Measurements from ENCODE around the gene LYPD4. TPM values are rescaled to one million over a fixed set of nuclear protein-coding genes. Genes with fewer than 3 reads are reported as not detected.

The LYPD4 gene
- total and polyA plus RNA-seq, 8 donors, result not detected

DNA sequence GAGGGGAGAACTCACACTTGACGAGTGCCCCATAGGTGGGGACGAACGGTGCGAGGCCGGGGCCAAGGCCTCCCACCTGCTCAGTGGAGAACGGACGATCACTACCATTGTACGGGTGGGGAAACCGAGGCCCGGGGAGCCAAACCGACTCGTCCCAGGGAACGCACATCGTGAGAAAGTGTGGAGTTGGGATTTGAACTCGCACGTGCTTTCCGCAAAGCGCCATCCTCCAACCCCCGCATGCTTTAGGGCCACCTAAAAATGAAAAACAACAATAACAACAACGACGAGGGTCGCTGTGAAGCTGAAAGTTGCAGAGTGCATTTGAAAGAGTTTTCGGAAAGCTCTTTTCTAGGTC is 39.0 kb upstream of the LYPD4 start:
- no peak for TF ChIP-seq CTCF (IDR thresholded peaks at IDR 0.05)
- H3K27ac ChIP-seq, result peak overlapping the region; percentile 94 to 99
- no peaks in the 10 kb centered on the region for H3K9me3 ChIP-seq
- H3K4me3 ChIP-seq, result peak overlapping the region; percentile 98 to 99
- peaks cover 0 to 15% of the 10 kb centered on the region in 2 donors for H3K36me3 ChIP-seq
- intact Hi-C loops (cut with DNase I), result no loop called here
- DNase-seq (no peak), ATAC-seq (no peak)
- peaks cover 24 to 63% of the 10 kb centered on the region in 2 donors for H3K4me1 ChIP-seq
- no peaks in the 10 kb centered on the region for H3K27me3 ChIP-seq

- Histone ChIP-seq H3K36me3 (peaks cover 0 to 9% of the 10 kb centered on the region in 2 donors), H3K9me3 (no peaks in the 10 kb centered on the region), H3K4me1 (peaks cover 24 to 63% of the 10 kb centered on the region in 2 donors), H3K27me3 (no peaks in the 10 kb centered on the region), H3K4me3 (peak within 1 kb of the TSS; percentile 98 to 99), H3K27ac (peak within 1 kb of the TSS; percentile 94 to 99)
- no peak for TF ChIP-seq CTCF (IDR thresholded peaks at IDR 0.05)
- intact Hi-C loops (cut with DNase I), result no loop called here
- ATAC-seq (peak; percentile 32), DNase-seq (peak in 3 of 4 donors; percentile 37 to 96 (median 76))
Measured at GRCh38 chr19:41882568-41883462, 38.3 kb upstream of the LYPD4 start, which contains the start of gene ARHGEF1. Gene ARHGEF1, plus strand, starts transcription at chr19:41883184. Its CDS starts 4,899 bp downstream, at chr19:41888083.

- no peak for ATAC-seq
- TF ChIP-seq CTCF (IDR thresholded peaks at IDR 0.05), result no peak
- Histone ChIP-seq H3K4me3 (no peak overlapping the region), H3K9me3 (no peaks in the 10 kb centered on the region), H3K36me3 (no peaks in the 10 kb centered on the region), H3K27me3 (no peaks in the 10 kb centered on the region), H3K27ac (no peak overlapping the region), H3K4me1 (peaks cover 12 to 57% of the 10 kb centered on the region in 2 donors)
- no peak for DNase-seq
- intact Hi-C loops (cut with DNase I), result no loop called here
Measured at GRCh38 chr19:41880329-41880708, 35.8 kb upstream of the LYPD4 start.

DNA sequence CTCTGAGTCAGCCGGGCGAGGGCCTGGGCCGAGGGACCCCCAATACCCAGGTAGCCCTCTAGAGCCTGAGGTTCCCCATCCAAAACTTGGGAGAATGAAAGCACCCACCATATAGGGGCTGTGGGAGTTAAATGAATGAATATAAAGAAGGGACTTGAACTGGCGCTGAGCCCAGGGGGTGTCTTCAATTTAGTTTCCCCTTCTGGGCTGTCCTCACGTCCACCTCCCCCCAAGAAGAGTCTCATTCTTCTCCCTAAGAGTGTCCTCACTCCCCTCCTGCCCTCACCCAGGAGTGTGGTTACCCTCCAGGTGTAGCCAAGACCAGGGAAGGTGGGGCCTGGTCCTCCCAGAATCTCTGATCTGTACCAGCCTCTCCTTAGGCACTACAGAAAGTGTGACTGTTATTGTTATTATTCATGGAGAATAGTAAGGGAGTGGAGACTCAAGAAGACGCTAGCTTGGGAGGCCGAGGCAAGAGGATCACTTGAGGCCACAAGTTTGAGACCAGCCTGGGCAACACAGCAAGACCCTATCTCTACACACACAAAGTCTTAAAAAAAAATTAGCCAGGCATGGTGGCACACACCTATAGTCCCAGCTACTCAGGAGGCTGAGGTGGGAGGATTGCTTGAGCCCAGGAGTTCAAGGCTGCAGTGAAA is 35.3 kb upstream of the LYPD4 start:
- Histone ChIP-seq H3K27me3 (no peaks in the 10 kb centered on the region), H3K27ac (no peak overlapping the region), H3K4me3 (no peak overlapping the region), H3K9me3 (no peaks in the 10 kb centered on the region), H3K4me1 (peaks cover 9 to 52% of the 10 kb centered on the region in 2 donors), H3K36me3 (no peaks in the 10 kb centered on the region)
- intact Hi-C loops (cut with DNase I), result no loop called here
- TF ChIP-seq CTCF (IDR thresholded peaks at IDR 0.05), result no peak
- DNase-seq (no peak), ATAC-seq (no peak)

DNA sequence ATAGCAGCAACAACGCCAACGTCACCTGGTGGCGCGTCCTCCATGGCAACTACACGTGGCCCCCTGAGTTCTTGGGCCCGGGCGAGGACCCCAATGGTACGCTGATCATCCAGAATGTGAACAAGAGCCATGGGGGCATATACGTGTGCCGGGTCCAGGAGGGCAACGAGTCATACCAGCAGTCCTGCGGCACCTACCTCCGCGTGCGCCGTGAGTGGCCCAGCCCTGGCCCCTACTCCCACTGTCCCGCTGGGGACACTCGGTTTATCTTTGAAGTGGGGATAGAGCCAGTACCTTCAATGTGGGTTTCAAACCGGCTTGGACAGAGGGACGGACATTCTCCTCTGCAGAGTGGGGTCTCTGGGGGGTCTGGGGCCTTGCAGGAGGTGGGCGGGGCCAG is 34.6 kb upstream of the LYPD4 start:
- Histone ChIP-seq H3K36me3 (no peaks in the 10 kb centered on the region), H3K9me3 (no peaks in the 10 kb centered on the region), H3K27me3 (no peaks in the 10 kb centered on the region), H3K4me3 (no peak overlapping the region), H3K4me1 (peaks cover 6 to 54% of the 10 kb centered on the region in 2 donors), H3K27ac (no peak overlapping the region)
- ATAC-seq (no peak), DNase-seq (no peak)
- TF ChIP-seq CTCF (IDR thresholded peaks at IDR 0.05), result no peak
- intact Hi-C loops (cut with DNase I), result no loop called here
